HEK293 (cell line): Measurements from ENCODE around the gene PGC.

Experiments used
- CTCF ChIA-PET: fragments of 350-600 bp; formaldehyde crosslinking; extraction: SDS; loops from one replicate; lab custom pipeline; 2021; ENCODE audit warnings: antibody characterized with exemption; lab: Yijun Ruan, JAX
- POLR2A ChIA-PET: fragments of 300-600 bp; formaldehyde crosslinking; extraction: SDS; loops from one replicate; lab custom pipeline; 2020; ENCODE audit warnings: antibody characterized with exemption, inconsistent platforms; lab: Yijun Ruan, JAX
- H3K27ac ChIP-seq: fragments of 200-500 bp; sonication (Bioruptor generic); 2 replicates; pipeline ENCODE4 v1.5.1; 2014; ENCODE audit warnings: low read depth, low read length, control low read depth, inconsistent platforms; ENCODE audit errors: extremely low read depth
- H3K36me3 ChIP-seq, 2 experiments: fragments of 200-500 bp in 1 of 2; sonication (Bioruptor generic) in 1 of 2; 1 replicate in 1 of 2; 2 replicates in 1 of 2; pipeline ENCODE4 v1.5.1; 2014 to 2017; ENCODE audit warnings: inconsistent platforms in 2 of 2, low read length in 2 of 2; ENCODE audit not compliant: control insufficient read depth in 2 of 2, insufficient read depth in 1 of 2
- H3K4me1 ChIP-seq: fragments of 200-500 bp; sonication (Bioruptor generic); 2 replicates; pipeline ENCODE4 v1.5.1; 2014; ENCODE audit warnings: mild to moderate bottlenecking, low read length, inconsistent platforms; ENCODE audit not compliant: control insufficient read depth, insufficient read depth
- H3K4me3 ChIP-seq: 2 replicates; pipeline ENCODE4 v1.5.1; 2011; ENCODE audit warnings: low read depth, mild to moderate bottlenecking, control low read depth, low read length, moderate library complexity
- H3K9me3 ChIP-seq: fragments of 200-500 bp; sonication (Bioruptor generic); 2 replicates; pipeline ENCODE4 v1.5.1; 2014; ENCODE audit warnings: low read depth, low read length, inconsistent platforms; ENCODE audit not compliant: control insufficient read depth, insufficient read depth
- EGR2 ChIP-seq: fragments of 450-650 bp; formaldehyde crosslinking; IDR thresholded peaks from 2 replicates; pipeline ENCODE4 v1.5.1; 2016; ENCODE audit warnings: low read depth, missing biosample characterization, missing genetic modification characterization
- GLIS2 ChIP-seq: fragments of 450-650 bp; formaldehyde crosslinking; IDR thresholded peaks from 2 replicates; pipeline ENCODE4 v1.5.1; 2016; ENCODE audit warnings: missing biosample characterization, missing genetic modification characterization
- KLF8 ChIP-seq: fragments of 450-650 bp; formaldehyde crosslinking; IDR thresholded peaks from 2 replicates; pipeline ENCODE4 v1.5.1; 2016; ENCODE audit warnings: missing biosample characterization, missing genetic modification characterization
- KLF9 ChIP-seq: fragments of 450-650 bp; formaldehyde crosslinking; IDR thresholded peaks from 2 replicates; pipeline ENCODE4 v1.5.1; 2016; ENCODE audit warnings: missing biosample characterization, missing genetic modification characterization, low read depth
- MYNN ChIP-seq: fragments of 450-650 bp; formaldehyde crosslinking; IDR thresholded peaks from 2 replicates; pipeline ENCODE4 v1.5.1; 2016; ENCODE audit warnings: missing biosample characterization, missing genetic modification characterization, borderline replicate concordance
- SCRT2 ChIP-seq: fragments of 450-650 bp; formaldehyde crosslinking; IDR thresholded peaks from 2 replicates; pipeline ENCODE4 v1.5.1; 2016; ENCODE audit warnings: missing biosample characterization, missing genetic modification characterization
- TCF7L2 ChIP-seq: IDR thresholded peaks from 2 replicates; pipeline ENCODE4 v1.6.1; 2011; ENCODE audit warnings: low read depth, mild to moderate bottlenecking, inconsistent platforms, low read length, moderate library complexity, borderline replicate concordance
- ZBTB10 ChIP-seq: fragments of 450-650 bp; formaldehyde crosslinking; IDR thresholded peaks from 2 replicates; pipeline ENCODE4 v1.5.1; 2016; ENCODE audit warnings: missing biosample characterization, missing genetic modification characterization
- ZBTB49 ChIP-seq: fragments of 450-650 bp; formaldehyde crosslinking; IDR thresholded peaks from 2 replicates; pipeline ENCODE4 v1.5.1; 2016; ENCODE audit warnings: missing biosample characterization, missing genetic modification characterization, low read depth
- ZBTB6 ChIP-seq: fragments of 450-650 bp; formaldehyde crosslinking; IDR thresholded peaks from 2 replicates; pipeline ENCODE4 v1.5.1; 2017; ENCODE audit warnings: missing biosample characterization, missing genetic modification characterization
- ZFHX2 ChIP-seq: fragments of 450-650 bp; formaldehyde crosslinking; conservative IDR thresholded peaks from 2 replicates; pipeline ENCODE4 v1.5.1; 2016; ENCODE audit warnings: missing biosample characterization, missing genetic modification characterization
- ZNF114 ChIP-seq: fragments of 450-650 bp; formaldehyde crosslinking; IDR thresholded peaks from 2 replicates; pipeline ENCODE4 v1.5.0; 2017; ENCODE audit warnings: missing biosample characterization, missing genetic modification characterization
- ZNF19 ChIP-seq: fragments of 450-650 bp; formaldehyde crosslinking; IDR thresholded peaks from 2 replicates; pipeline ENCODE4; 2016; ENCODE audit warnings: missing biosample characterization, missing genetic modification characterization, low read depth
- ZNF423 ChIP-seq: fragments of 450-650 bp; formaldehyde crosslinking; IDR thresholded peaks from 2 replicates; pipeline ENCODE4 v1.5.1; 2016; ENCODE audit warnings: missing biosample characterization, missing genetic modification characterization
- ZNF48 ChIP-seq: fragments of 450-650 bp; formaldehyde crosslinking; IDR thresholded peaks from 2 replicates; pipeline ENCODE4 v1.5.1; 2016; ENCODE audit warnings: missing biosample characterization, missing genetic modification characterization
- ZNF529 ChIP-seq: fragments of 450-650 bp; formaldehyde crosslinking; IDR thresholded peaks from 2 replicates; pipeline ENCODE4 v1.5.1; 2017; ENCODE audit warnings: missing genetic modification characterization, missing biosample characterization; ENCODE audit not compliant: insufficient replicate concordance
- ZNF658 ChIP-seq: fragments of 450-650 bp; formaldehyde crosslinking; IDR thresholded peaks from 2 replicates; pipeline ENCODE4; 2016; ENCODE audit warnings: missing biosample characterization, missing genetic modification characterization
- ZNF664 ChIP-seq: fragments of 450-650 bp; formaldehyde crosslinking; IDR thresholded peaks from 2 replicates; pipeline ENCODE4 v1.5.1; 2016; ENCODE audit warnings: missing biosample characterization, missing genetic modification characterization
- ZNF747 ChIP-seq: fragments of 450-650 bp; formaldehyde crosslinking; IDR thresholded peaks from 2 replicates; pipeline ENCODE4 v1.5.1; 2016; ENCODE audit warnings: missing biosample characterization, missing genetic modification characterization
- ZSCAN4 ChIP-seq: fragments of 450-650 bp; formaldehyde crosslinking; IDR thresholded peaks from 2 replicates; pipeline ENCODE4 v1.5.1; 2017; ENCODE audit warnings: missing biosample characterization, missing genetic modification characterization
- TF ChIP-seq, protein P1 (sequence below): fragments of 450-650 bp; formaldehyde crosslinking; IDR thresholded peaks from 2 replicates; pipeline ENCODE4 v1.5.1; 2017; ENCODE audit warnings: missing biosample characterization, missing genetic modification characterization

Gene PGC

GRCh38 chr6:41759106-41759904 lies 12.1 kb upstream of the PGC start:
- Histone ChIP-seq H3K4me1 (no peaks in the 10 kb centered on the region), H3K4me3 (no peak overlapping the region), H3K9me3 (no peaks in the 10 kb centered on the region), H3K27ac (no peak overlapping the region), H3K36me3 (no peaks in the 10 kb centered on the region)
- POLR2A ChIA-PET, result no interaction called here
- CTCF ChIA-PET, result no interaction called here
- no peak for TF ChIP-seq ZBTB10
- TF ChIP-seq ZNF48 (tag by site-specific recombination), result no peak
- TF ChIP-seq, protein P1, sequence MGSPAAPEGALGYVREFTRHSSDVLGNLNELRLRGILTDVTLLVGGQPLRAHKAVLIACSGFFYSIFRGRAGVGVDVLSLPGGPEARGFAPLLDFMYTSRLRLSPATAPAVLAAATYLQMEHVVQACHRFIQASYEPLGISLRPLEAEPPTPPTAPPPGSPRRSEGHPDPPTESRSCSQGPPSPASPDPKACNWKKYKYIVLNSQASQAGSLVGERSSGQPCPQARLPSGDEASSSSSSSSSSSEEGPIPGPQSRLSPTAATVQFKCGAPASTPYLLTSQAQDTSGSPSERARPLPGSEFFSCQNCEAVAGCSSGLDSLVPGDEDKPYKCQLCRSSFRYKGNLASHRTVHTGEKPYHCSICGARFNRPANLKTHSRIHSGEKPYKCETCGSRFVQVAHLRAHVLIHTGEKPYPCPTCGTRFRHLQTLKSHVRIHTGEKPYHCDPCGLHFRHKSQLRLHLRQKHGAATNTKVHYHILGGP (tag by site-specific recombination), result no peak
- no peak for TF ChIP-seq ZBTB49 (tag by site-specific recombination)
- no peak for TF ChIP-seq ZNF114
- TF ChIP-seq ZSCAN4, result no peak

DNA sequence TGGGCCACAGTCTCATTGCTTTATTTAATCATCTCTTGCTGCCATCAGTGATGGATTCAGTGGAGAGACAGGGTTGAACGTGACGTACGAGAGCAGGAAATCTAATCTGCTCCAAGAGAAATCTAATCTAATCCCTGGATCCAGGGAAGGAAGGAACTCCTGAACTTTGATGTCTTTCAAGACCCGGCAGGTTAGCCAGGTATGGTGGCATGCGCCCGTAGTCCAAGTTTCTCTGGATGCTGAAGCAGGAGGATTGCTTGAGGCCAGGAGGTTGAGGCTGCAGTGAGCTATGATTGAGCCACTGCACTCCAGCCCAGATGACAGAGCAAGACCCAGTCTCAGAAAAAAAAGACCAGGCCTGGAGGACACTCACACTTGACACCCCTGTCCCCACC lies 11.4 kb upstream of the PGC start:
- ChIA-PET POLR2A (no interaction called here), CTCF (no interaction called here)
- Histone ChIP-seq H3K4me3 (no peak overlapping the region), H3K4me1 (no peaks in the 10 kb centered on the region), H3K27ac (no peak overlapping the region), H3K9me3 (no peaks in the 10 kb centered on the region), H3K36me3 (no peaks in the 10 kb centered on the region)
- no peak for TF ChIP-seq MYNN
- no peak for TF ChIP-seq KLF9 (tag by site-specific recombination)
- no peak for TF ChIP-seq TCF7L2
- peak; percentile 21; the same call in 1 of the 2 replicates for TF ChIP-seq ZBTB6 (tag by site-specific recombination)

- TF ChIP-seq SCRT2 (tag by site-specific recombination) (peak; percentile 75), ZNF423 (tag by site-specific recombination) (no peak), ZNF664 (tag by site-specific recombination) (no peak), ZNF529 (no peak), ZNF747 (tag by site-specific recombination) (no peak), ZNF658 (tag by site-specific recombination) (no peak), KLF8 (tag by site-specific recombination) (no peak), EGR2 (tag by site-specific recombination) (peak; percentile 86), GLIS2 (tag by site-specific recombination) (no peak), ZNF19 (tag by site-specific recombination) (no peak), ZFHX2 (peak; percentile 83)
- Histone ChIP-seq H3K9me3 (no peaks in the 10 kb centered on the region), H3K4me1 (no peaks in the 10 kb centered on the region), H3K27ac (no peak overlapping the region), H3K4me3 (no peak overlapping the region), H3K36me3 (no peaks in the 10 kb centered on the region)
- CTCF ChIA-PET, result interaction anchor here (0.7 kb wide), 1 partner anchor 163 kb away, joined by 4 read pairs; the partner anchor contains the start of gene MED20
- POLR2A ChIA-PET, result no interaction called here
Measured at GRCh38 chr6:41757931-41758640, 10.9 kb upstream of the PGC start.
